Inferior parietal cortex (tissue), 1 donor: ENCODE results near the gene DNAL4.

ENCODE experiments used
- DNase-seq: peaks from one replicate; pipeline ENCODE4 v3.0.0-alpha.2; 2016; ENCODE audit errors: extremely low spot score

The DNAL4 gene

GRCh38 chr22:38786631-38787030, 7.3 kb downstream of the DNAL4 start:
- DNase-seq: no peak

GRCh38 chr22:38784856-38785255, 9.1 kb downstream of the DNAL4 start:
- DNase-seq: no peak

- DNase-seq: no peak
Measured at GRCh38 chr22:38784035-38784434, 9.9 kb downstream of the DNAL4 start.

- no peak for DNase-seq
Measured at GRCh38 chr22:38783095-38783615, 10.8 kb downstream of the DNAL4 start.

- DNase-seq: peak; percentile 55
Measured at GRCh38 chr22:38782402-38783094, 11.4 kb downstream of the DNAL4 start.

- no peak for DNase-seq
Measured at GRCh38 chr22:38781033-38781432, 12.9 kb downstream of the DNAL4 start.

- no peak for DNase-seq
Measured at GRCh38 chr22:38777087-38777671, 16.8 kb downstream of the DNAL4 start.

- DNase-seq: no peak
Measured at GRCh38 chr22:38776086-38776485, 17.9 kb downstream of the DNAL4 start.

- no peak for DNase-seq
Measured at GRCh38 chr22:38775656-38776055, 18.3 kb downstream of the DNAL4 start.

GRCh38 chr22:38774496-38775166, 19.3 kb downstream of the DNAL4 start:
- DNase-seq: no peak

GRCh38 chr22:38773363-38773946, 20.5 kb downstream of the DNAL4 start:
- no peak for DNase-seq

GRCh38 chr22:38772623-38772873, 21.4 kb downstream of the DNAL4 start:
- DNase-seq: no peak

- no peak for DNase-seq
Measured at GRCh38 chr22:38770257-38770949, 23.5 kb downstream of the DNAL4 start.

- DNase-seq: no peak
Measured at GRCh38 chr22:38768036-38768435, 25.9 kb downstream of the DNAL4 start.

GRCh38 chr22:38767313-38767712, 26.6 kb downstream of the DNAL4 start:
- no peak for DNase-seq

- peak; percentile 70 for DNase-seq
Measured at GRCh38 chr22:38766076-38766777, 27.7 kb downstream of the DNAL4 start.

GRCh38 chr22:38762551-38762983, 31.4 kb downstream of the DNAL4 start:
- no peak for DNase-seq

- DNase-seq: no peak
Measured at GRCh38 chr22:38761202-38762162, 32.5 kb downstream of the DNAL4 start.

- no peak for DNase-seq
Measured at GRCh38 chr22:38760477-38761201, 33.3 kb downstream of the DNAL4 start.

GRCh38 chr22:38759005-38759404, 34.9 kb downstream of the DNAL4 start:
- no peak for DNase-seq
